ENCODE results near the gene COA8.

COA8 gene

GRCh38 chr14:103535891-103536565 lies 26.7 kb upstream of the COA8 start:
- no peak overlapping the region for H3K4me3 ChIP-seq (ENCODE audit: low read depth, low read length)
- TF ChIP-seq CTCF (IDR thresholded peaks at IDR 0.05; ENCODE audit: low read depth, low read length), result no peak

GRCh38 chr14:103536693-103537092 lies 26.1 kb upstream of the COA8 start:
- no peak overlapping the region for H3K4me3 ChIP-seq (ENCODE audit: low read depth, low read length)
- TF ChIP-seq CTCF (IDR thresholded peaks at IDR 0.05; ENCODE audit: low read depth, low read length), result no peak

- TF ChIP-seq CTCF (IDR thresholded peaks at IDR 0.05; ENCODE audit: low read depth, low read length), result no peak
- H3K4me3 ChIP-seq (ENCODE audit: low read depth, low read length), result no peak overlapping the region
These were observed 25.4 kb upstream of the COA8 start for GRCh38 chr14:103537175-103537990.

GRCh38 chr14:103538291-103539055 lies 24.3 kb upstream of the COA8 start:
- no peak for TF ChIP-seq CTCF (IDR thresholded peaks at IDR 0.05; ENCODE audit: low read depth, low read length)
- no peak overlapping the region for H3K4me3 ChIP-seq (ENCODE audit: low read depth, low read length)

GRCh38 chr14:103539056-103539825 lies 23.5 kb upstream of the COA8 start:
- no peak overlapping the region for H3K4me3 ChIP-seq (ENCODE audit: low read depth, low read length)
- TF ChIP-seq CTCF (IDR thresholded peaks at IDR 0.05; ENCODE audit: low read depth, low read length), result no peak

GRCh38 chr14:103540821-103541708 lies 21.7 kb upstream of the COA8 start:
- TF ChIP-seq CTCF (IDR thresholded peaks at IDR 0.05; ENCODE audit: low read depth, low read length), result no peak
- no peak overlapping the region; the same call in 1 of the 2 replicates for H3K4me3 ChIP-seq (ENCODE audit: low read depth, low read length)
